Stimulated activated naive CD8-positive, alpha-beta T cell treated with anti-CD3 and anti-CD28 coated beads, Interleukin-15, Interleukin-2, amounts not matched to agents 100 ng/mL and 50 ng/mL, for 24 hours (primary cell): ENCODE results near the gene TMEM200A.

Source experiments
- H3K27ac Mint-ChIP-seq: one replicate; pipeline ENCODE4 v1.8.0; 2021; ENCODE audit warnings: mild to moderate bottlenecking, mixed read lengths
- H3K27me3 Mint-ChIP-seq: one replicate; pipeline ENCODE4 v1.8.0; 2021; ENCODE audit warnings: mixed read lengths
- H3K36me3 Mint-ChIP-seq: one replicate; pipeline ENCODE4 v1.8.0; 2021; ENCODE audit warnings: low read depth, mixed read lengths
- H3K4me1 Mint-ChIP-seq: one replicate; pipeline ENCODE4 v1.8.0; 2021; ENCODE audit warnings: low read depth, mixed read lengths
- H3K4me3 Mint-ChIP-seq: one replicate; pipeline ENCODE4 v1.8.0; 2021; ENCODE audit warnings: mild to moderate bottlenecking, mixed read lengths
- H3K9me3 Mint-ChIP-seq: one replicate; pipeline ENCODE4 v1.8.0; 2021; ENCODE audit warnings: mixed read lengths

The TMEM200A gene

DNA sequence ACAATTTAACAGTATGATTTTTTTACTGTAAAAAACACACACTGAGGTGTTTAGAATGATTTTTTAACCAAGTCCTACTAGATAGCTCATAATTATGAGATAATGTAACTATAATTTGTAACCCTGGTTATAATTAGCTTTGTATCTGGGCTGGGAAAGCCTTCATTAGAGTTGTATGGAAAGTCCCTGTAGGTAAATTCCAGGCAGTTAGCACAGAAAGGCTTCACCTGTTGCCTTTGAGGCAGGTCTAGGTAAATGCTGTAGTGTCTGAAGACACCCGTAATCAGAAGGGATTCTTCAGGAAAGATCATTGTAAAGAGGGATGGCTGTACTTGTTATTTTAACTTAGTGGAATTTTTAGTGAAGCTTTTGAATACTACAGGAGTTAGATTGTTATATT is 1.9 kb downstream of the TMEM200A start:
- Mint-ChIP-seq H3K27ac (no peak overlapping the region), H3K27me3 (peaks cover 53% of the 10 kb centered on the region), H3K4me3 (no peak overlapping the region), H3K36me3 (no peaks in the 10 kb centered on the region), H3K9me3 (no peaks in the 10 kb centered on the region), H3K4me1 (peaks cover 19% of the 10 kb centered on the region)

DNA sequence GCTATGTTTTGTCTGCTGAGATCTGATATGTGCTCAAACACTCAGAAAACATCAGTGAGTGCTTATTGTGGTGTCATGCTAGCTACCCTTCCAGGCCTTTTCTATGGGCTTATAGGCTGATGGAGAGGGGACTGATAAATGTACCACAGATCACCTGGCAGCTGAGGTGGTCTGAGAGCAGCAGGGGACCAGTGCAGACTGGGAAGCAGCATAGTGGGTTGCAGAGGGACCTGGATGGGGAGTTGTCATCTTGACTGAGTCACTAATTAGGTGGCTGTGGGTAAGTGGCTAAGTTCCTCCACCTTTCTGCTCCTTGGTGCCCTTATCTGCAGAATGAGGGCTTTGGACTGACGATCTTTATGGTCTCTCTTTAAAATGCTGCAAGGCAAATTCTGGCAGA is 2.8 kb downstream of the TMEM200A start:
- H3K9me3 Mint-ChIP-seq, result no peaks in the 10 kb centered on the region
- H3K27ac Mint-ChIP-seq, result no peak overlapping the region
- no peaks in the 10 kb centered on the region for H3K36me3 Mint-ChIP-seq

GRCh38 chr6:130369831-130370230 is 4.0 kb downstream of the TMEM200A start:
- no peaks in the 10 kb centered on the region for H3K36me3 Mint-ChIP-seq
- peaks cover 35% of the 10 kb centered on the region for H3K27me3 Mint-ChIP-seq
- peaks cover 11% of the 10 kb centered on the region for H3K4me1 Mint-ChIP-seq
- no peaks in the 10 kb centered on the region for H3K9me3 Mint-ChIP-seq
- no peak overlapping the region for H3K27ac Mint-ChIP-seq
- no peak overlapping the region for H3K4me3 Mint-ChIP-seq

More for the DNA sequence above, 2.8 kb downstream of the TMEM200A start:
- Mint-ChIP-seq H3K27me3 (peaks cover 45% of the 10 kb centered on the region), H3K4me3 (no peak overlapping the region), H3K4me1 (peaks cover 19% of the 10 kb centered on the region)

GRCh38 chr6:130371921-130372420 is 6.2 kb downstream of the TMEM200A start:
- no peaks in the 10 kb centered on the region for H3K36me3 Mint-ChIP-seq
- no peak overlapping the region for H3K27ac Mint-ChIP-seq
- no peak overlapping the region for H3K4me3 Mint-ChIP-seq
- H3K9me3 Mint-ChIP-seq, result no peaks in the 10 kb centered on the region
- H3K4me1 Mint-ChIP-seq, result peaks cover 2% of the 10 kb centered on the region
- H3K27me3 Mint-ChIP-seq, result peaks cover 28% of the 10 kb centered on the region

GRCh38 chr6:130372786-130373185 is 7.0 kb downstream of the TMEM200A start:
- H3K4me1 Mint-ChIP-seq, result no peaks in the 10 kb centered on the region
- H3K36me3 Mint-ChIP-seq, result no peaks in the 10 kb centered on the region
- no peak overlapping the region for H3K4me3 Mint-ChIP-seq
- H3K9me3 Mint-ChIP-seq, result no peaks in the 10 kb centered on the region
- H3K27me3 Mint-ChIP-seq, result peaks cover 24% of the 10 kb centered on the region
- H3K27ac Mint-ChIP-seq, result no peak overlapping the region

GRCh38 chr6:130373992-130374391 is 8.2 kb downstream of the TMEM200A start:
- no peak overlapping the region for H3K4me3 Mint-ChIP-seq
- H3K36me3 Mint-ChIP-seq, result no peaks in the 10 kb centered on the region
- no peak overlapping the region for H3K27ac Mint-ChIP-seq
- no peaks in the 10 kb centered on the region for H3K9me3 Mint-ChIP-seq
- H3K4me1 Mint-ChIP-seq, result no peaks in the 10 kb centered on the region
- H3K27me3 Mint-ChIP-seq, result peaks cover 12% of the 10 kb centered on the region

DNA sequence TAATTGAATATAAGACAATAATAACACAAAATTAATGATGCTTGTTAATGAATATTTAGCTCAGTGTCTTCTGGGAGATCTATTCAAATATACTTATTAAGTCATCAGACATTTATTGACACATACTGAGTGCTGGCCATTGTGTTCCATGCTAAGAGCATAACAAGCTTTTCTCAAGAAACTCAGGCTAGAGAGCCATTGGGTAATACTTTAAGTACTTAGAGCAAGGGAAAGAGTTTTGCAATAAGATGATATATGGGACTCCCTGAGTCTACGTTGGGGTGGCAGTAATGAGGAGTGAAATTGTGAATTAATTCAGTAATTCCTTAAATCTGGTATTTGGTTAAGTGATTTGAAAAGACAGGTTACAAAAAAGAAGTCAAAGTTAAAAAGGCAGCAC is 11.1 kb downstream of the TMEM200A start:
- no peaks in the 10 kb centered on the region for H3K36me3 Mint-ChIP-seq
- peaks cover 9% of the 10 kb centered on the region for H3K4me1 Mint-ChIP-seq
- no peak overlapping the region for H3K27ac Mint-ChIP-seq
- no peaks in the 10 kb centered on the region for H3K27me3 Mint-ChIP-seq
- H3K4me3 Mint-ChIP-seq, result no peak overlapping the region
- H3K9me3 Mint-ChIP-seq, result no peaks in the 10 kb centered on the region

- peaks cover 13% of the 10 kb centered on the region for H3K4me1 Mint-ChIP-seq
- no peaks in the 10 kb centered on the region for H3K36me3 Mint-ChIP-seq
- no peak overlapping the region for H3K4me3 Mint-ChIP-seq
- no peaks in the 10 kb centered on the region for H3K27me3 Mint-ChIP-seq
- no peaks in the 10 kb centered on the region for H3K9me3 Mint-ChIP-seq
- H3K27ac Mint-ChIP-seq, result no peak overlapping the region
Measured at GRCh38 chr6:130377371-130377770, 11.6 kb downstream of the TMEM200A start.

- peaks cover 18% of the 10 kb centered on the region for H3K4me1 Mint-ChIP-seq
- no peak overlapping the region for H3K4me3 Mint-ChIP-seq
- H3K9me3 Mint-ChIP-seq, result no peaks in the 10 kb centered on the region
- H3K36me3 Mint-ChIP-seq, result no peaks in the 10 kb centered on the region
- H3K27ac Mint-ChIP-seq, result no peak overlapping the region
- no peaks in the 10 kb centered on the region for H3K27me3 Mint-ChIP-seq
Measured at GRCh38 chr6:130377915-130378314, 12.1 kb downstream of the TMEM200A start.

GRCh38 chr6:130379223-130379622 is 13.4 kb downstream of the TMEM200A start:
- Mint-ChIP-seq H3K27me3 (no peaks in the 10 kb centered on the region), H3K36me3 (no peaks in the 10 kb centered on the region), H3K27ac (no peak overlapping the region), H3K4me1 (peaks cover 18% of the 10 kb centered on the region), H3K4me3 (no peak overlapping the region), H3K9me3 (no peaks in the 10 kb centered on the region)

GRCh38 chr6:130381012-130381411 is 15.2 kb downstream of the TMEM200A start:
- no peaks in the 10 kb centered on the region for H3K9me3 Mint-ChIP-seq
- no peaks in the 10 kb centered on the region for H3K27me3 Mint-ChIP-seq
- H3K36me3 Mint-ChIP-seq, result no peaks in the 10 kb centered on the region
- peaks cover 18% of the 10 kb centered on the region for H3K4me1 Mint-ChIP-seq
- H3K4me3 Mint-ChIP-seq, result no peak overlapping the region
- no peak overlapping the region for H3K27ac Mint-ChIP-seq

GRCh38 chr6:130381459-130382380 is 15.9 kb downstream of the TMEM200A start:
- H3K9me3 Mint-ChIP-seq, result no peaks in the 10 kb centered on the region
- H3K27me3 Mint-ChIP-seq, result no peaks in the 10 kb centered on the region
- H3K4me3 Mint-ChIP-seq, result no peak overlapping the region
- H3K36me3 Mint-ChIP-seq, result no peaks in the 10 kb centered on the region
- H3K27ac Mint-ChIP-seq, result peak overlapping the region; percentile 14
- H3K4me1 Mint-ChIP-seq, result peaks cover 18% of the 10 kb centered on the region

DNA sequence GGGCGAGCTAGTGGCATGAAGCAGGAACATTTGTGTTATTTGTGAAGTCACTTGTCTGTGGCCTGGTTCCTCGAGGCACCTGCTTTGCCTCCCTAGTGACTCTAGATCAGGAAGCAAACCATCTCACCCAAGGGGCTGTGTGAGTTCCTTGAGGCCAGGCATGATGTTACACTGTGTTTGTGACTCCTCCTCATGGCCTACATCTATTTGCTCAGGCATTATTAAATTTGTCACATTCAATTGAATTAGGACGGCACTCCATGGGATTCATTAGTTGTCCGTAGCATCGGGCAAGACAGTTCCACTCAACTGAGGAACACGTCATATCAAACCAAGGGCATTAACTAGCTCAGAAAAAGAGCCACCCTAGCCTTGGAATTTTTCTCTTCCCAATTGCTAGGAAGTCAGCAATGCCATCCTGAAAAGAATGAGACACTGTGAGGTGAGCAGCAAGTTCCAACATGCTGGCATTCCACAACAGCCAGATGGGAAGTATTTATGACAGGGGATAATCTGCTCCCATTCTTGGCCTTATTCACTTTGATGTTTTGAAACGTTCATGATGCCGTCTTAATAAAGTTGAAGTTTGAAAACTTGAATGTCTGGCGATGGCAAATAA is 17.2 kb downstream of the TMEM200A start:
- H3K4me1 Mint-ChIP-seq, result peaks cover 18% of the 10 kb centered on the region
- no peaks in the 10 kb centered on the region for H3K36me3 Mint-ChIP-seq
- no peaks in the 10 kb centered on the region for H3K27me3 Mint-ChIP-seq
- H3K4me3 Mint-ChIP-seq, result no peak overlapping the region
- no peaks in the 10 kb centered on the region for H3K9me3 Mint-ChIP-seq
- no peak overlapping the region for H3K27ac Mint-ChIP-seq

DNA sequence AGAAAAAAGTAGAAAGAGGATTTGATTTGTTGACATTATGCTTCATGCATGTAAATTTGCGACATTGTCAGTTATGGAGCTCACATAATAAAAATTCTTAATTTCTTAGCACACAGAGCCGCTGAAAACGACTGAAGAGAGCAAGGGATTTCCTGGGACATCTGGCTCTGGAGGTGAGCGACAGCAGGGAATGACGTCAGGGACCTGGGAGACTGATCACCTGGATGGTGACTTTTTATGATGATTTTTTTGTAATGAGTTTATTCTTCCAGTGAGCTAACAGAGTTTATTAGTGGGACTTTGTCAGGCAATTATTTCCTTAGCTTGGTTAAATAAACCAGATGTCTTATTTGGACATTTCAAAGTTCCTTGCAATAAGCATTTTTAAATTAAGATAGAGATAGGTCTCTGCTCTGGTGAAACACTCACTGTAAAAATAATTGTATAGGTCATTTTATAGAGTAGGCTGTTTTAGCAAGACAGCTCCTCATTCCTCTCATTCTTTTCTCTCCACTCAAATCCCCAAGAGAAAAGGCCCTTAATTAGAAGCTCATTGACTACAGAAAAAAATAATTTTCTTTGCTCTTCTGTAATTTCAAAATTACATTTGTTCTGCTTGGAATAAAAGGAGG is 19.4 kb downstream of the TMEM200A start:
- H3K27ac Mint-ChIP-seq, result no peak overlapping the region
- peaks cover 18% of the 10 kb centered on the region for H3K4me1 Mint-ChIP-seq
- H3K36me3 Mint-ChIP-seq, result no peaks in the 10 kb centered on the region
- H3K4me3 Mint-ChIP-seq, result no peak overlapping the region
- no peaks in the 10 kb centered on the region for H3K27me3 Mint-ChIP-seq
- no peaks in the 10 kb centered on the region for H3K9me3 Mint-ChIP-seq

DNA sequence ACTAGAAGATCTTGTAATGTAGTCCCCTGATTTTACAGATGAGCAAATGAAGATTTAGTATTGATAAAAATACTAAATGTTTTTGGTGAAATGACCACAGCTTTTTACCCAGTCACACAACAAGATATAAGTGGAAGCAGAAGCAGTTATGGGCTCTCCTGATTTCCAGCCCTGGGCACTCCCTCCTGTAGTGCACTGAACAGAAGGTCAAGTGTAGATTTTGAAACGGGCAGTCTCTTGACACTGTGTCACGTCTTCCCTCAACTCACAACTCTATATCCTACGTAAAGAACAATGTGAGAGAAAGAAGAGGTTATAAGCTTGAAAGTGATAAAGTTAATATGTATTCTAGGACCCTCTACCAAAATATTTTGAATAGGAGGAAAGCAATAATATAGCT is 23.3 kb downstream of the TMEM200A start:
- Mint-ChIP-seq H3K4me3 (no peak overlapping the region), H3K9me3 (no peaks in the 10 kb centered on the region), H3K27me3 (no peaks in the 10 kb centered on the region), H3K27ac (no peak overlapping the region), H3K36me3 (no peaks in the 10 kb centered on the region), H3K4me1 (no peaks in the 10 kb centered on the region)
